Endothelial cell (in vitro differentiated cells): ENCODE measurements around the gene ACLY. TPM values are rescaled to one million over a fixed set of nuclear protein-coding genes. Genes with fewer than 3 reads are reported as not detected.
A peak's percentile ranks its signal among the peaks of the same experiment; 100 is the strongest.

Experiments used
- DNase-seq: peaks from one replicate; pipeline ENCODE4 v3.0.0; 2021; ENCODE audit warnings: low spot score
- H3K27ac Mint-ChIP-seq: one replicate; pipeline ENCODE4 v1.8.0; 2021; ENCODE audit warnings: mixed read lengths, inconsistent platforms; ENCODE audit not compliant: unreplicated experiment
- H3K27me3 Mint-ChIP-seq: one replicate; pipeline ENCODE4 v1.8.0; 2021; ENCODE audit warnings: mild to moderate bottlenecking, moderate library complexity, mixed read lengths, inconsistent platforms; ENCODE audit not compliant: unreplicated experiment
- H3K36me3 Mint-ChIP-seq: one replicate; pipeline ENCODE4 v1.8.0; 2021; ENCODE audit warnings: mild to moderate bottlenecking, low read depth, mixed read lengths, inconsistent platforms; ENCODE audit not compliant: unreplicated experiment
- H3K4me1 Mint-ChIP-seq: one replicate; pipeline ENCODE4 v1.8.0; 2021; ENCODE audit warnings: mild to moderate bottlenecking, mixed read lengths, inconsistent platforms; ENCODE audit not compliant: unreplicated experiment
- H3K4me3 Mint-ChIP-seq: one replicate; pipeline ENCODE4 v1.8.0; 2021; ENCODE audit warnings: mild to moderate bottlenecking, mixed read lengths, inconsistent platforms; ENCODE audit not compliant: unreplicated experiment
- H3K9me3 Mint-ChIP-seq: one replicate; pipeline ENCODE4 v1.8.0; 2021; ENCODE audit warnings: mixed read lengths, inconsistent platforms; ENCODE audit not compliant: unreplicated experiment
- CTCF ChIP-seq: fragments of 200-600 bp; sonication (generic); IDR thresholded peaks from one replicate; pipeline ENCODE4 v1.5.0; 2021; ENCODE audit warnings: antibody characterized with exemption; ENCODE audit not compliant: unreplicated experiment
- total RNA-seq: library from RNA; stranded (reverse); fragmentation: NEBNext Ultra II Directional; extraction: Animal tissue kit (Norgen Biotek cat#: 25700); gene quantifications from one replicate; pipeline ENCODE4 v1.2.1, GENCODE V29; 2021; ENCODE audit not compliant: unreplicated experiment

The ACLY gene
- total RNA-seq, 1 donor from 2014 or later: 376 TPM

GRCh38 chr17:41873559-41874292 is 45.0 kb downstream of the ACLY start:
- Mint-ChIP-seq H3K27me3 (peaks cover 2% of the 10 kb centered on the region), H3K9me3 (no peaks in the 10 kb centered on the region), H3K36me3 (peaks cover 61% of the 10 kb centered on the region), H3K27ac (no peak overlapping the region), H3K4me3 (no peak overlapping the region), H3K4me1 (no peaks in the 10 kb centered on the region)
- TF ChIP-seq CTCF: no peak
- DNase-seq: no peak

GRCh38 chr17:41871789-41872188 is 47.0 kb downstream of the ACLY start:
- Mint-ChIP-seq H3K36me3 (peaks cover 56% of the 10 kb centered on the region), H3K27ac (no peak overlapping the region)

GRCh38 chr17:41870627-41871026 is 48.1 kb downstream of the ACLY start:
- Mint-ChIP-seq H3K4me3 (no peak overlapping the region), H3K27ac (no peak overlapping the region), H3K27me3 (peaks cover 2% of the 10 kb centered on the region), H3K4me1 (no peaks in the 10 kb centered on the region), H3K36me3 (peaks cover 55% of the 10 kb centered on the region), H3K9me3 (no peaks in the 10 kb centered on the region)
- no peak for DNase-seq
- TF ChIP-seq CTCF: no peak

More at GRCh38 chr17:41871789-41872188, 47.0 kb downstream of the ACLY start:
- Mint-ChIP-seq H3K27me3 (peaks cover 2% of the 10 kb centered on the region), H3K4me1 (no peaks in the 10 kb centered on the region), H3K9me3 (no peaks in the 10 kb centered on the region), H3K4me3 (peak overlapping the region; percentile 31)
- DNase-seq: no peak
- TF ChIP-seq CTCF: no peak

- Mint-ChIP-seq H3K36me3 (peaks cover 55% of the 10 kb centered on the region), H3K9me3 (no peaks in the 10 kb centered on the region), H3K27ac (no peak overlapping the region), H3K4me1 (no peaks in the 10 kb centered on the region), H3K27me3 (peaks cover 2% of the 10 kb centered on the region), H3K4me3 (no peak overlapping the region)
- no peak for TF ChIP-seq CTCF
- DNase-seq: no peak
These were observed 48.7 kb downstream of the ACLY start for GRCh38 chr17:41870097-41870496.

- TF ChIP-seq CTCF: no peak
- Mint-ChIP-seq H3K27me3 (peaks cover 2% of the 10 kb centered on the region), H3K27ac (no peak overlapping the region), H3K4me1 (no peaks in the 10 kb centered on the region), H3K9me3 (no peaks in the 10 kb centered on the region), H3K36me3 (peaks cover 55% of the 10 kb centered on the region), H3K4me3 (no peak overlapping the region)
- DNase-seq: no peak
These were observed 49.3 kb downstream of the ACLY start for GRCh38 chr17:41869426-41869825.
